Colonic mucosa (tissue), 4 donors: ENCODE data around the gene TSSK3. TPM values are rescaled to one million over a fixed set of nuclear protein-coding genes. Genes with fewer than 3 reads are reported as not detected.
A peak's percentile ranks its signal among the peaks of the same experiment; 100 is the strongest.
"Not testable (repeated sequence)": the region's sequence is repeated elsewhere in the genome, so short reads cannot be mapped to it uniquely, and the experiment has no call there.

Experiments used
- DNase-seq: peaks from one replicate; pipeline ENCODE4 v3.0.0-alpha.2; 2020
- H3K27ac ChIP-seq: fragments of 200-600 bp; one replicate; pipeline ENCODE4 v1.8.0; 2021
- H3K27me3 ChIP-seq: fragments of 200-600 bp; one replicate; pipeline ENCODE4 v1.8.0; 2021
- H3K36me3 ChIP-seq: fragments of 200-600 bp; one replicate; pipeline ENCODE4 v1.8.0; 2021
- H3K4me1 ChIP-seq: fragments of 200-600 bp; one replicate; pipeline ENCODE4 v1.8.0; 2021; ENCODE audit warnings: mild to moderate bottlenecking
- H3K4me3 ChIP-seq: fragments of 200-600 bp; one replicate; pipeline ENCODE4 v1.8.0; 2021
- H3K9ac ChIP-seq, 2 donors: one replicate each; pipeline ENCODE4 v1.7.0; 2013; ENCODE audit warnings: control low read depth in 2 of 2, low read depth in 2 of 2, low read length in 2 of 2
- H3K9me3 ChIP-seq: fragments of 200-600 bp; one replicate; pipeline ENCODE4 v1.8.0; 2021
- CTCF ChIP-seq: fragments of 200-600 bp; IDR thresholded peaks from one replicate; pipeline ENCODE4 v1.8.0; 2022; ENCODE audit warnings: antibody characterized with exemption, mild to moderate bottlenecking
- intact Hi-C: fragments of 100-400 bp; cut with DNase I; formaldehyde crosslinking; loops from one replicate; pipeline ENCODE4 v1.14.1; 2022
- total RNA-seq, 2 donors: library from RNA; stranded (reverse); fragmentation: NEBNext Ultra II Directional in 1 of 2; extraction: Animal tissue kit (Norgen Biotek cat#: 25700) in 1 of 2; gene quantifications; one replicate each; pipeline ENCODE4 v1.2.1, GENCODE V29; 2021
- donor health status: healthy.
- donor health status: DM: no; HTN: no; CAD: no.
- donor health status: DM: no; HTN: no; CAD: no.

TSSK3 gene
- total RNA-seq, 2 donors from 2014 or later, result 0.61 to 0.99 TPM

- peak; percentile 72 for DNase-seq
- no peaks in the 10 kb centered on the region for H3K9me3 ChIP-seq
- no peaks in the 10 kb centered on the region for H3K27me3 ChIP-seq
- peak overlapping the region; percentile 75 to 95 for H3K9ac ChIP-seq
- H3K27ac ChIP-seq, result peak overlapping the region; percentile 84
- peaks cover 7% of the 10 kb centered on the region for H3K4me1 ChIP-seq
- peak overlapping the region; percentile 86 for H3K4me3 ChIP-seq
- H3K36me3 ChIP-seq, result peaks cover 6% of the 10 kb centered on the region
- intact Hi-C loops, result no loop called here
- TF ChIP-seq CTCF, result no peak
These were observed 31.4 kb downstream of the TSSK3 start for GRCh38 chr1:32393832-32394140.

GRCh38 chr1:32394141-32394889 lies 32.0 kb downstream of the TSSK3 start, which contains the start of gene BSDC1:
BSDC1 (minus strand) TSS chr1:32394441; CDS start chr1:32394414, 27 bp downstream.
- H3K27me3 ChIP-seq, result no peaks in the 10 kb centered on the region
- peak within 1 kb of the TSS; percentile 86 for H3K4me3 ChIP-seq
- H3K36me3 ChIP-seq, result peaks cover 6% of the 10 kb centered on the region
- no peak for TF ChIP-seq CTCF
- H3K27ac ChIP-seq, result peak within 1 kb of the TSS; percentile 84
- H3K9ac ChIP-seq, result peak within 1 kb of the TSS; percentile 77 to 95
- H3K9me3 ChIP-seq, result no peaks in the 10 kb centered on the region
- intact Hi-C loops, result no loop called here
- H3K4me1 ChIP-seq, result peaks cover 7% of the 10 kb centered on the region
- peak; percentile 99 for DNase-seq

- Histone ChIP-seq H3K27me3 (no peaks in the 10 kb centered on the region), H3K4me3 (peak overlapping the region; percentile 86), H3K36me3 (peaks cover 5% of the 10 kb centered on the region), H3K9me3 (no peaks in the 10 kb centered on the region), H3K4me1 (peaks cover 7% of the 10 kb centered on the region), H3K27ac (peak overlapping the region; percentile 84), H3K9ac (peak overlapping the region; percentile 77 to 95)
- no peak for TF ChIP-seq CTCF
- intact Hi-C loops, result no loop called here
- DNase-seq, result no peak
These were observed 32.6 kb downstream of the TSSK3 start for GRCh38 chr1:32394890-32395432.

GRCh38 chr1:32396524-32396923 lies 34.2 kb downstream of the TSSK3 start:
- H3K36me3 ChIP-seq, H3K4me1 ChIP-seq, H3K9me3 ChIP-seq, intact Hi-C loops, DNase-seq, H3K9ac ChIP-seq, H3K4me3 ChIP-seq, H3K27ac ChIP-seq, H3K27me3 ChIP-seq: not testable (repeated sequence)

GRCh38 chr1:32398401-32398800 lies 36.1 kb downstream of the TSSK3 start:
- Histone ChIP-seq H3K4me3 (no peak overlapping the region), H3K27me3 (no peaks in the 10 kb centered on the region), H3K4me1 (no peaks in the 10 kb centered on the region), H3K36me3 (no peaks in the 10 kb centered on the region), H3K9ac (no peak overlapping the region), H3K9me3 (no peaks in the 10 kb centered on the region), H3K27ac (no peak overlapping the region)
- intact Hi-C loops, result no loop called here
- TF ChIP-seq CTCF, result no peak
- DNase-seq, result no peak

GRCh38 chr1:32399843-32400242 lies 37.5 kb downstream of the TSSK3 start:
- intact Hi-C loops, result no loop called here
- H3K27me3 ChIP-seq, result no peaks in the 10 kb centered on the region
- H3K9me3 ChIP-seq, result no peaks in the 10 kb centered on the region
- DNase-seq, result no peak
- H3K36me3 ChIP-seq, result no peaks in the 10 kb centered on the region
- no peak overlapping the region for H3K27ac ChIP-seq
- no peak for TF ChIP-seq CTCF
- no peak overlapping the region for H3K4me3 ChIP-seq
- no peak overlapping the region for H3K9ac ChIP-seq
- no peaks in the 10 kb centered on the region for H3K4me1 ChIP-seq
